Measurements from ENCODE around the gene TMTC2. TPM values are rescaled to one million over a fixed set of nuclear protein-coding genes. Genes with fewer than 3 reads are reported as not detected.

The TMTC2 gene
- total RNA-seq, 1 donor from 2014 or later: 3.6 TPM

- no peaks in the 10 kb centered on the region for H3K9me3 Mint-ChIP-seq (ENCODE audit: unreplicated experiment)
- H3K4me1 Mint-ChIP-seq (ENCODE audit: unreplicated experiment): no peaks in the 10 kb centered on the region
These were observed 454.8 kb downstream of the TMTC2 start for GRCh38 chr12:83141460-83141994.

DNA sequence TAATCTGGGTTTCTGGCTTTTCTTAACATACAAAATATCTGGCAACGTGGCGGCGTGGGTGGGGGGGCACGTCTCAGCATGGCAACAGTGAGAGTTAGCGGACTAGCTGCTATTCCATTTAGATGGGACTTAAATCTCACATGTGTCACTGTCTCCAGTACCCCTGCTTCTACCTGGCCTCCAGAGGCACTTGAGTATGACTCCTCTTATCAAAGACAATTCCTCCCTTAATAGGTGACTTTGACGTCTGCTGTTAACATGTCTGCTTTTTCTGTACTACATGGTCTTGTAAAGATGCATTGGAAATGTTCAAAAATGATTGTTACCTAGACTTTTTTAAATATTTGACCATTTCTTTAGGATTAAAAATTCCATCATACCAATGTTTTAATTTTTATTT is 456.2 kb downstream of the TMTC2 start:
- no peak for DNase-seq (ENCODE audit: low spot score)
- H3K27ac Mint-ChIP-seq (ENCODE audit: unreplicated experiment): no peak overlapping the region
- H3K36me3 Mint-ChIP-seq (ENCODE audit: low read depth, unreplicated experiment): no peaks in the 10 kb centered on the region

More at GRCh38 chr12:83141460-83141994, 454.8 kb downstream of the TMTC2 start:
- Mint-ChIP-seq H3K27me3 (ENCODE audit: unreplicated experiment) (peaks cover 2% of the 10 kb centered on the region), H3K36me3 (ENCODE audit: low read depth, unreplicated experiment) (no peaks in the 10 kb centered on the region), H3K4me3 (ENCODE audit: unreplicated experiment) (no peak overlapping the region), H3K27ac (ENCODE audit: unreplicated experiment) (no peak overlapping the region)
- no peak for TF ChIP-seq CTCF (IDR thresholded peaks at IDR 0.05; ENCODE audit: unreplicated experiment)
- no peak for DNase-seq (ENCODE audit: low spot score)

GRCh38 chr12:83143950-83144349 is 457.2 kb downstream of the TMTC2 start:
- H3K27ac Mint-ChIP-seq (ENCODE audit: unreplicated experiment): no peak overlapping the region
- H3K9me3 Mint-ChIP-seq (ENCODE audit: unreplicated experiment): no peaks in the 10 kb centered on the region
- TF ChIP-seq CTCF (IDR thresholded peaks at IDR 0.05; ENCODE audit: unreplicated experiment): no peak
- no peaks in the 10 kb centered on the region for H3K4me1 Mint-ChIP-seq (ENCODE audit: unreplicated experiment)
- no peak overlapping the region for H3K4me3 Mint-ChIP-seq (ENCODE audit: unreplicated experiment)
- H3K27me3 Mint-ChIP-seq (ENCODE audit: unreplicated experiment): peaks cover 2% of the 10 kb centered on the region
- no peak for DNase-seq (ENCODE audit: low spot score)
- H3K36me3 Mint-ChIP-seq (ENCODE audit: low read depth, unreplicated experiment): no peaks in the 10 kb centered on the region

More for the DNA sequence above, 456.2 kb downstream of the TMTC2 start:
- no peak overlapping the region for H3K4me3 Mint-ChIP-seq (ENCODE audit: unreplicated experiment)
- no peak for TF ChIP-seq CTCF (IDR thresholded peaks at IDR 0.05; ENCODE audit: unreplicated experiment)
- H3K27me3 Mint-ChIP-seq (ENCODE audit: unreplicated experiment): peaks cover 2% of the 10 kb centered on the region
- H3K9me3 Mint-ChIP-seq (ENCODE audit: unreplicated experiment): no peaks in the 10 kb centered on the region
- no peaks in the 10 kb centered on the region for H3K4me1 Mint-ChIP-seq (ENCODE audit: unreplicated experiment)

DNA sequence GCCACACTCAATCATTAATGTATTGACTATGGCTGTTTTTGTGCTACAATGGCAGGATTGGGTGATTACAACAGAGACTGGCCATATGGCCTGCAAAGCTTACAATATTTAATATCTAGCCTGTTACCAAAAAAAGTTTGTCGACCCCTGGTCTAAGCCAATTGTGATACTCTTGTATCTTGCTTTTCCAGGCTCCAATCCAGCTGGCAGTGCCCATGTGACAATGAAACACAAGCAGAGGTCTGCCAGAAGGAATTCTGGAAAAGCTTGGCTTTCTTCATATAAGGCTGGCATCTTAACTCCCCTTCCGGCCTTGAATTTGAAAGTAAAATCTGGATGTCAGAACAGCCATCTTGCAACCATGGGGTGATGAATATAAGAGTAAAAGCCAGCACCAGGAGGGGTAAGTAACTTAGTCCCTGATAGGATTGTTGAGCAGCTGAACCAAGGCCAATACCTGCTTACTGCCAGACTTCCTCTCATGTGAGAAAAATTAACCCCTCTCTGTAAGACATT is 458.7 kb downstream of the TMTC2 start:
- Mint-ChIP-seq H3K9me3 (ENCODE audit: unreplicated experiment) (no peaks in the 10 kb centered on the region), H3K4me3 (ENCODE audit: unreplicated experiment) (no peak overlapping the region), H3K4me1 (ENCODE audit: unreplicated experiment) (peaks cover 1% of the 10 kb centered on the region), H3K36me3 (ENCODE audit: low read depth, unreplicated experiment) (no peaks in the 10 kb centered on the region), H3K27ac (ENCODE audit: unreplicated experiment) (no peak overlapping the region), H3K27me3 (ENCODE audit: unreplicated experiment) (peaks cover 2% of the 10 kb centered on the region)
- no peak for DNase-seq (ENCODE audit: low spot score)
- no peak for TF ChIP-seq CTCF (IDR thresholded peaks at IDR 0.05; ENCODE audit: unreplicated experiment)

DNA sequence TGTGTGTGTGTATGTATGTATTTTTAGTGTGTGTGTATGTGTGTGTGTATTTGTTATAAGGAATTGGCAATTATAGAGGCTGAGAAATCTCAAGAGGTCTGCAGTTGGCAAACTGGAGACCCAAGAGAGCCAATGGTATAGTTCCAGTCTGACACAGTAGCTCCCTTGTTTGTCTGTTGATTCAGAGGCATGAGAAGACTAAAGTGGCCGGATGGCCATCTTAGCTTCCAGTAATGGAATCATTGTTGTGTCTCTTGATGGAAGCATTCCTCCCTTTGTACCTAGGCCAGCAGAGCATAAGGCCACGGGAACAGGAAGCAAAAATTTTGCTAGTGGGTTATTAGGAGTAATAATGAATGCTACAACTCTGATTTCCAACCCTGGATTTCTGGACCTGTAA is 460.6 kb downstream of the TMTC2 start:
- Mint-ChIP-seq H3K4me1 (ENCODE audit: unreplicated experiment) (peaks cover 7% of the 10 kb centered on the region), H3K36me3 (ENCODE audit: low read depth, unreplicated experiment) (no peaks in the 10 kb centered on the region), H3K27ac (ENCODE audit: unreplicated experiment) (no peak overlapping the region), H3K4me3 (ENCODE audit: unreplicated experiment) (no peak overlapping the region), H3K27me3 (ENCODE audit: unreplicated experiment) (no peaks in the 10 kb centered on the region), H3K9me3 (ENCODE audit: unreplicated experiment) (no peaks in the 10 kb centered on the region)
- DNase-seq (ENCODE audit: low spot score): no peak
- TF ChIP-seq CTCF (IDR thresholded peaks at IDR 0.05; ENCODE audit: unreplicated experiment): no peak
